ACC112 (cell line): Measurements from ENCODE around the gene OCIAD2.
"Not testable (repeated sequence)": the region's sequence is repeated elsewhere in the genome, so short reads cannot be mapped to it uniquely, and the experiment has no call there.

Experiments used
- H2AFZ ChIP-seq: fragments of 200-600 bp; sonication (generic); one replicate; pipeline ENCODE4 v1.6.0; 2017; ENCODE audit warnings: antibody characterized with exemption, low read length; ENCODE audit not compliant: unreplicated experiment
- H3K27ac ChIP-seq: fragments of 200-600 bp; sonication (generic); 2 replicates; pipeline ENCODE4 v1.5.1; 2014; ENCODE audit warnings: low read depth, mild to moderate bottlenecking, antibody characterized with exemption, low read length, moderate library complexity
- H3K27me3 ChIP-seq: fragments of 200-600 bp; sonication (generic); 2 replicates; pipeline ENCODE4 v1.6.1; 2014; ENCODE audit warnings: mild to moderate bottlenecking, antibody characterized with exemption, low read length, moderate library complexity, mixed read lengths; ENCODE audit not compliant: insufficient read depth
- H3K36me3 ChIP-seq: fragments of 200-600 bp; sonication (generic); 2 replicates; pipeline ENCODE4 v1.6.1; 2016; ENCODE audit warnings: mild to moderate bottlenecking, antibody characterized with exemption, low read length, moderate library complexity, mixed read lengths; ENCODE audit not compliant: insufficient read depth
- H3K4me1 ChIP-seq: fragments of 200-600 bp; sonication (generic); one replicate; pipeline ENCODE4 v1.6.1; 2016; ENCODE audit warnings: low read length, mixed read lengths; ENCODE audit not compliant: insufficient read depth, unreplicated experiment, control insufficient read depth
- H3K4me3 ChIP-seq: fragments of 200-600 bp; sonication (generic); 2 replicates; pipeline ENCODE4 v1.5.1; 2014; ENCODE audit warnings: mild to moderate bottlenecking, low read depth, low read length
- H3K79me2 ChIP-seq: fragments of 200-600 bp; sonication (generic); one replicate; pipeline ENCODE4 v1.6.0; 2016; ENCODE audit warnings: low read length; ENCODE audit not compliant: control insufficient read depth, unreplicated experiment, insufficient read depth

OCIAD2 gene

GRCh38 chr4:48896845-48897244, 9.7 kb downstream of the OCIAD2 start:
- peaks cover 17% of the 10 kb centered on the region for H3K4me1 ChIP-seq
- no peaks in the 10 kb centered on the region for H3K79me2 ChIP-seq
- H3K27me3 ChIP-seq: no peaks in the 10 kb centered on the region
- no peak overlapping the region for H2AFZ ChIP-seq
- no peak overlapping the region for H3K27ac ChIP-seq
- H3K4me3 ChIP-seq: no peak overlapping the region
- H3K36me3 ChIP-seq: no peaks in the 10 kb centered on the region; the same call in 1 of the 2 replicates

- Histone ChIP-seq H2AFZ (no peak overlapping the region), H3K79me2 (no peaks in the 10 kb centered on the region), H3K4me1 (no peaks in the 10 kb centered on the region), H3K36me3 (peaks cover 3% of the 10 kb centered on the region; the same call in 1 of the 2 replicates), H3K4me3 (no peak overlapping the region), H3K27ac (no peak overlapping the region), H3K27me3 (no peaks in the 10 kb centered on the region)
Measured at GRCh38 chr4:48891028-48891619, 15.4 kb downstream of the OCIAD2 start.

DNA sequence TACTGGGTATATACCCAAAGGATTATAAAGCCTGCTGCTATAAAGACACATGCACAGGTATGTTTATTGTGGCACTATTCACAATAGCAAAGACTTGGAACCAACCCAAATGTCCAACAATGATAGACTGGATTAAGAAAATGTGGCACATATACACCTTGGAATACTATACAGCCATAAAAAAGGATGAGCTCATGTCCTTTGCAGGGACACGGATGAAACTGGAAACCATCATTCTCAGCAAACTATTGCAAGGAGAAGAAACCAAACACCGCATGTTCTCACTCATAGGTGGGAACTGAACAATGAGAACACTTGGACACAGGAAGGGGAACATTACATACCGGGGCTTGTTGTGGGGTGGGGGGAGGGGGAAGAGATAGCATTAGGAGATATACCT, 16.8 kb downstream of the OCIAD2 start:
- H3K4me3 ChIP-seq, H3K4me1 ChIP-seq, H2AFZ ChIP-seq, H3K27ac ChIP-seq, H3K27me3 ChIP-seq, H3K79me2 ChIP-seq, H3K36me3 ChIP-seq: not testable (repeated sequence)

- not testable (repeated sequence) for H3K36me3 ChIP-seq, H2AFZ ChIP-seq, H3K79me2 ChIP-seq, H3K4me1 ChIP-seq, H3K27ac ChIP-seq, H3K4me3 ChIP-seq, H3K27me3 ChIP-seq
Measured at GRCh38 chr4:48881646-48882045, 24.9 kb downstream of the OCIAD2 start.

- Histone ChIP-seq H3K4me1 (no peaks in the 10 kb centered on the region), H3K27me3 (no peaks in the 10 kb centered on the region), H3K27ac (no peak overlapping the region), H3K4me3 (no peak overlapping the region), H2AFZ (no peak overlapping the region), H3K36me3 (no peaks in the 10 kb centered on the region), H3K79me2 (no peaks in the 10 kb centered on the region)
Measured at GRCh38 chr4:48879561-48880442, 26.8 kb downstream of the OCIAD2 start.

- no peak overlapping the region for H2AFZ ChIP-seq
- H3K4me1 ChIP-seq: no peaks in the 10 kb centered on the region
- H3K79me2 ChIP-seq: no peaks in the 10 kb centered on the region
- H3K4me3 ChIP-seq: no peak overlapping the region
- H3K36me3 ChIP-seq: no peaks in the 10 kb centered on the region
- no peaks in the 10 kb centered on the region for H3K27me3 ChIP-seq
- no peak overlapping the region for H3K27ac ChIP-seq
Measured at GRCh38 chr4:48877827-48878535, 28.6 kb downstream of the OCIAD2 start.

DNA sequence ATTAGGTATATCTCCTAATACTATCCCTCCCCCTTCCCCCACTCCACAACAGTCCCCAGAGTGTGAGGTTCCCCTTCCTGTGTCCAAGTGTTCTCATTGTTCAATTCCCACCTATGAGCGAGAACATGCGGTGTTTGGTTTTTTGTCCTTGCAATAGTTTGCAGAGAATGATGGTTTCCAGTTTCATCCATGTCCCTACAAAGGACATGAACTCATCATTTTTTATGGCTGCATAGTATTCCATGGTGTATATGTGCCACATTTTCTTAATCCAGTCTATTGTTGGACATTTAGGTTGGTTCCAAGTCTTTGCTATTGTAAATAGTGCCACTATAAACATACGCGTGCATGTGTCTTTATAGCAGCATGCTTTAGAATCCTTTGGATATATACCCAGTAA, 41.9 kb downstream of the OCIAD2 start:
- H3K36me3 ChIP-seq, H3K79me2 ChIP-seq, H3K27ac ChIP-seq, H3K27me3 ChIP-seq, H2AFZ ChIP-seq, H3K4me3 ChIP-seq, H3K4me1 ChIP-seq: not testable (repeated sequence)

GRCh38 chr4:48863728-48864127, 42.8 kb downstream of the OCIAD2 start:
- no peak overlapping the region for H3K27ac ChIP-seq
- H2AFZ ChIP-seq: no peak overlapping the region
- no peaks in the 10 kb centered on the region for H3K4me1 ChIP-seq
- peaks cover 6% of the 10 kb centered on the region; the same call in 1 of the 2 replicates for H3K36me3 ChIP-seq
- H3K27me3 ChIP-seq: no peaks in the 10 kb centered on the region
- no peak overlapping the region for H3K4me3 ChIP-seq
- no peaks in the 10 kb centered on the region for H3K79me2 ChIP-seq

- no peak overlapping the region for H3K27ac ChIP-seq
- peaks cover 6% of the 10 kb centered on the region; the same call in 1 of the 2 replicates for H3K36me3 ChIP-seq
- H3K79me2 ChIP-seq: no peaks in the 10 kb centered on the region
- H3K27me3 ChIP-seq: no peaks in the 10 kb centered on the region
- H3K4me3 ChIP-seq: no peak overlapping the region
- no peaks in the 10 kb centered on the region for H3K4me1 ChIP-seq
- H2AFZ ChIP-seq: no peak overlapping the region
Measured at GRCh38 chr4:48862661-48863060, 43.9 kb downstream of the OCIAD2 start.

DNA sequence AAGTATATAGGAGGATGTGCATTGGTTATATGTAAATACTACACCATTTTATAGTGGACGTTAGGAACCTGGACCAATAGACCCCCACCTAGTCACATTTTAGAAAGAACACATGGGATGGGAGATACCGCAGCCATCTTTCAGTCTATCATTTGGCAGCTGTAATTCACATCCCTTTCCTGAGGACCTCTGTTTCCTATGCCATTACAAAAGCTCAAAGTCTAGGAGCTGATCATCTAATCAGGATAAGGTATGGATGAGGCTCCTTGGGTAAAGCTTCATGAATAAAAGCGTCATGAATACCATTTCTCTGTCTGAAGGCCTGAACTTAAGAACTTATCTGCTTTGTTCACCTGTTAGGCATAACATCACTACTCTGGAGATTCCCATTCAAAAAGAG, 44.5 kb downstream of the OCIAD2 start:
- Histone ChIP-seq H3K4me1 (no peaks in the 10 kb centered on the region), H3K4me3 (no peak overlapping the region), H3K36me3 (peaks cover 7% of the 10 kb centered on the region), H2AFZ (no peak overlapping the region), H3K27me3 (no peaks in the 10 kb centered on the region), H3K79me2 (no peaks in the 10 kb centered on the region), H3K27ac (no peak overlapping the region)
